Measurements from ENCODE around the gene APOBEC3H.

Gene APOBEC3H

DNA sequence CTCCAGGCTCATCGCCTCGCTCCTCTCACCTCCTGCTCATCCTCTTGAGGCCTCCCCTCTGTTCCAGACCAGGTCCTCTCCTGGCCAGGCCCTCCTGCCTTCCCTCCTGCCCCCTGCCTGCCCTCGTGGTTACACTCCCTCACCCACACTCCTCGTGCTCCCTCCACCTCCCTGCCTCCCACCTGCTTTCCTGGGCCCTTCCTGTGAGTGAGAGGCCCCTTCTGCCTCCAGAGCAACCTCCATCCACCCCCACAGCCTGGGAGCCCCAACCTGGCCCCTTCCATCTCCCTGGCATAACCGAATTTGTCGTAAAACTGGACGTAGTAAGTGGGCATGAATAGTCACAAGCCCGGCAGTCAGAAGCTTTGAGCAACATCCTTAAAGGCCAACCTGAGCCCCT lies 15.4 kb upstream of the APOBEC3H start:
- no peak for DNase-seq

DNA sequence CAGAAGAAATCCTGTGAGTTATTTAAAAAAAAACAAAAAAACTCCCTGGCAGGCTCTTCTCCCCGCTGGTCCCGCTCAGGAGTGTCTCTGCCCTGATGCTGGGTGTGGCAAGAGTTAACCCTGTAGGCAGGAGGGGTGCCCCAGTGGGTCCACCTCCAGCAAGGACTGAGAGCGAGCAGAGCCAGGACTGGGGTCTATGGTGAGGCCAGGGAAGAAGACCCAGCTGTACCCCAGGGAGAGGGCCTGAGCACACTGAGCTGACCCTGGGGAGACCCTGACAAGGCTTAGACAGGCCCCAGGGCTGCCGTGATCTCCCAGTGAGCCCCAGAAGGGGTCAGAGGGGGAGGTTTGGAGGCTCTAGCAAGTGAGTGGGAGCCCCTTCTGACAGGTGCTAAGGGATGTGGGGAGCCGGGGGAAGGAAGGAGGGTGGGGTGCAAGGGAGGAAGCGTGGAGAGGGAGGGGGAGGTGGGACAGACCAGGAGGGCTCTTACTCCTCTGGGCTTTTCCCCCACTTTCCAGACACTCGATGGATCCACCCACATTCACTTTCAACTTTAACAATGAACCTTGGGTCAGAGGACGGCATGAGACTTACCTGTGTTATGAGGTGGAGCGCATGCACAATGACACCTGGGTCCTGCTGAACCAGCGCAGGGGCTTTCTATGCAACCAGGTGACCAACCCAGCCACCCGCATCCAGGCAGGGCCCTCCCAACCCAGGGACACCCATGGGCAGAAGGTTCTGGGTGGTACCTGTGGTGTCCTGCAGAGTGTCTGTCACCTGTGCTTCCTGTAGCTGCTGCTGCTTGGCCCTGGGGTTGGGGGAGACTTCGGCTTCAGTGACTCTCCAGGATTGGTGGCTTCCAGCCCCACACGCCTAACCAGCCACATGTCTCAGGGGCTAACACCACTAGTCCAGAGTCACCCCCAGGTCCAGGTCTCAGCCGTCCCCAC lies 13.6 kb upstream of the APOBEC3H start:
- DNase-seq: no peak

- no peak for DNase-seq
Measured at GRCh38 chr22:39084666-39085065, 12.4 kb upstream of the APOBEC3H start.

DNA sequence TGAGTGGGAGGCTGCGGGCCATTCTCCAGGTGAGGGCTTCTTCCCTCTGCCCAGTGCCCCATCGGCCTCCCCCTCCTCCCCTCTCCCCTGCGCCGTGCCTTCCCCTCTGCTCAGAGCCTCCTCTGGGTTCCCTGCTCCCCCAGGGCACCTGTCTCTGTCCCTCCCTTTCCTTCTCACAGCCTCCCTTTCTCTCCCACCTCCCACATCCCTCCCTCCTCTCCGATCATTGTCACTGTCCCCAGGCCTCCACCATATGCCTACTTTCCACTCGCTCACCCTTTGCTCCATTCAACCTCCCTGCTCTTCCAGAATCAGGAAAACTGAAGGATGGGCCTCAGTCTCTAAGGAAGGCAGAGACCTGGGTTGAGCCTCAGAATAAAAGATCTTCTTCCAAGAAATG lies 9.9 kb upstream of the APOBEC3H start:
- DNase-seq: no peak

GRCh38 chr22:39087881-39088684 lies 9.0 kb upstream of the APOBEC3H start:
- DNase-seq: no peak

DNA sequence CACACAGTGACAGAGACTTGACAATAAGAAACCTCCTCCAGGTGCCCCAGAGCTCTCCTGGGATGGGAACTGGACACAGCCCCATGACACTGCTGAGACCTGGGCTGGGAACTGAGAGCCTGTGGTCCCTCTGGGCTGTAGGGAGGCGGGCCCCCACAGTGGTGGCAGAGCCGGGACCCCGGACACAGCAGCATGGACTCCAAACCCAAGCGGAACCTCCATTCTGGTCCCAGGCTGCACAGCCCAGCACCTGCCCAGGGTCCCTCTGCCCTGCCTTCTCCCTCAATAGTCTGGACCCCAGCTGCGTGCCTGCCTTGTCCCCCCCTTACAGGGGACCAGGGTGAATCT lies 8.4 kb upstream of the APOBEC3H start:
- no peak for DNase-seq

GRCh38 chr22:39089928-39090327 lies 7.1 kb upstream of the APOBEC3H start:
- DNase-seq: no peak

- no peak for DNase-seq
Measured at GRCh38 chr22:39090426-39091064, 6.5 kb upstream of the APOBEC3H start.

GRCh38 chr22:39091126-39092081 lies 5.6 kb upstream of the APOBEC3H start:
- DNase-seq: no peak

- DNase-seq: no peak
Measured at GRCh38 chr22:39092111-39092862, 4.8 kb upstream of the APOBEC3H start.

GRCh38 chr22:39094717-39095389 lies 2.2 kb upstream of the APOBEC3H start:
- DNase-seq: no peak

DNA sequence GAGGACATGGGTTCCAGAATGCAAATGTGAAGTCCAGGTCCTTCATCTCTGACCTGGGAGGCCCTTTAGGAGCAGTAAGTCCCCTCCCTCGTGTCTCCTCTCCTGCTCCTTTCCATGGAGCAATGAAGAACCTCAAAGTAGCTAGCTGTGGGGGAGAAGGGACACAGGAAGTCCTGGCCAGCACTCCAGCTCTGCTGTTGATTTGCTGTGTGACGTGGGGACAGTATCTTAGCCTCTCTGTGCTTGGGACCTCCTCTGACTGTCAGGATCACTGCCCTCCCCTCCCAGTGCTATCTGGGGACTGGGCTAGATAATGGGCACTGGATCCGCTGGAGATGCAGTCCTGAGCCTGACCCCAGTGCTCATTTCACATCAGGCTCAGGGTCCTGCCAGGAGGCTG lies 1.1 kb upstream of the APOBEC3H start:
- no peak for DNase-seq

GRCh38 chr22:39098026-39098425 lies 982 bp downstream of the APOBEC3H start:
- no peak for DNase-seq

GRCh38 chr22:39098576-39098975 lies 1.5 kb downstream of the APOBEC3H start:
- DNase-seq: no peak

- no peak for DNase-seq
Measured at GRCh38 chr22:39101226-39101625, 4.2 kb downstream of the APOBEC3H start.

GRCh38 chr22:39103431-39103830 lies 6.4 kb downstream of the APOBEC3H start:
- DNase-seq: no peak

DNA sequence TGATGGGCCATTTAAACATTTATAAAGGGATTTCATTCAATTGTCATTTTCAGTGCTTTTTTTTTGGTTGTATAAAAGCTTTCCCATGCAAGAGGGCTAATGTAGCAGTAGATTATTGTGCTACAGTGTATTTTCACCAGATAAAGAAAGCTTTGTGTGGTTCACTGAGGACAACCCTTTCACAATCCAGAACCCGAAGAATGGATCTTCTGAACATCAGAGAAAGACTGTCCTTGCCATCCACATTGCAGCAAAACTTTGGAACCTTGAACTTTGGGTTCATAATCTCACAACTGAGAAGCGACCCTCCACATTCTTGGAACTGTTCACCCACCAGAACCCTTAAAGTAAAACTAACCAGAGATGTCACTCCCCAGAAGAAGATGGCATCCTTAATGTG lies 9.3 kb downstream of the APOBEC3H start:
- no peak for DNase-seq

GRCh38 chr22:39108487-39108886 lies 11.4 kb downstream of the APOBEC3H start:
- no peak for DNase-seq

GRCh38 chr22:39109361-39109760 lies 12.3 kb downstream of the APOBEC3H start:
- no peak for DNase-seq

GRCh38 chr22:39110631-39111561 lies 13.9 kb downstream of the APOBEC3H start:
- no peak for DNase-seq
